MCF 10A (cell line): ENCODE data around the gene GRIK3. TPM values are rescaled to one million over a fixed set of nuclear protein-coding genes. Genes with fewer than 3 reads are reported as not detected.

ENCODE experiments used
- BruUV-seq: library from RNA; stranded (reverse); fragments of 400-500 nt; replicated peaks from 2 replicates; lab custom pipeline; 2021; lab: Mats Ljungman, UMichigan
- CTCF ChIA-PET: fragments of 300-600 bp; sonication (Branson Sonifier 250); formaldehyde crosslinking; extraction: SDS; loops from one replicate; lab custom pipeline; 2021; ENCODE audit warnings: antibody characterized with exemption, inconsistent platforms; lab: Yijun Ruan, JAX
- POLR2A ChIA-PET: fragments of 300-600, 350-650 bp; sonication (Branson Sonifier 250); formaldehyde crosslinking; extraction: SDS; loops from one replicate; lab custom pipeline; 2020; ENCODE audit warnings: antibody characterized with exemption, inconsistent platforms; lab: Yijun Ruan, JAX
- DNase-seq: peaks from one replicate; pipeline ENCODE4 v3.0.0-alpha.2; 2018; ENCODE audit not compliant: unreplicated experiment
- H3K27ac Mint-ChIP-seq: one replicate; pipeline ENCODE4 v1.8.0; 2022; ENCODE audit warnings: mild to moderate bottlenecking, low read depth, mixed read lengths; ENCODE audit not compliant: unreplicated experiment
- H3K27me3 Mint-ChIP-seq: one replicate; pipeline ENCODE4 v1.8.0; 2022; ENCODE audit warnings: mixed read lengths; ENCODE audit not compliant: insufficient read depth, unreplicated experiment
- H3K36me3 Mint-ChIP-seq: one replicate; pipeline ENCODE4 v1.8.0; 2022; ENCODE audit warnings: mild to moderate bottlenecking, moderate library complexity, mixed read lengths; ENCODE audit not compliant: insufficient read depth, unreplicated experiment
- H3K4me1 Mint-ChIP-seq: one replicate; pipeline ENCODE4 v1.8.0; 2022; ENCODE audit warnings: mixed read lengths; ENCODE audit not compliant: insufficient read depth, unreplicated experiment
- H3K4me3 Mint-ChIP-seq: one replicate; pipeline ENCODE4 v1.8.0; 2022; ENCODE audit warnings: mild to moderate bottlenecking, moderate library complexity, mixed read lengths; ENCODE audit not compliant: unreplicated experiment
- H3K9me3 Mint-ChIP-seq: one replicate; pipeline ENCODE4 v1.8.0; 2022; ENCODE audit warnings: mixed read lengths; ENCODE audit not compliant: unreplicated experiment
- CTCF ChIP-seq: fragments of 200-600 bp; IDR thresholded peaks from one replicate; pipeline ENCODE4 v1.8.0; 2022; ENCODE audit warnings: antibody characterized with exemption, mild to moderate bottlenecking; ENCODE audit not compliant: unreplicated experiment
- intact Hi-C: fragments of 100-400 bp; cut with micrococcal nuclease; formaldehyde crosslinking; loops from 2 replicates; pipeline ENCODE4 v1.14.1; 2022
- total RNA-seq: library from RNA; stranded (reverse); gene quantifications from 2 replicates; pipeline ENCODE4 v1.2.3, GENCODE V29; 2022

Gene GRIK3
- total RNA-seq, 1 experiment from 2014 or later: not detected

GRCh38 chr1:36858981-36859380 lies 175.3 kb downstream of the GRIK3 start:
- intact Hi-C loops: no loop called here
- no TSS peak for BruUV-seq
- Mint-ChIP-seq H3K9me3 (no peaks in the 10 kb centered on the region), H3K27me3 (peaks cover 23% of the 10 kb centered on the region), H3K27ac (no peak overlapping the region), H3K4me3 (no peak overlapping the region), H3K36me3 (no peaks in the 10 kb centered on the region), H3K4me1 (no peaks in the 10 kb centered on the region)
- POLR2A ChIA-PET: no interaction called here
- DNase-seq: no peak
- CTCF ChIA-PET: no interaction called here
- TF ChIP-seq CTCF: no peak

GRCh38 chr1:36858553-36858952 lies 175.8 kb downstream of the GRIK3 start:
- intact Hi-C loops: no loop called here
- POLR2A ChIA-PET: no interaction called here
- CTCF ChIA-PET: no interaction called here
- DNase-seq: no peak
- no peak for TF ChIP-seq CTCF
- Mint-ChIP-seq H3K27me3 (peaks cover 27% of the 10 kb centered on the region), H3K4me1 (no peaks in the 10 kb centered on the region), H3K36me3 (no peaks in the 10 kb centered on the region), H3K4me3 (no peak overlapping the region), H3K27ac (no peak overlapping the region), H3K9me3 (no peaks in the 10 kb centered on the region)
- BruUV-seq: no TSS peak

- Mint-ChIP-seq H3K27me3 (peaks cover 32% of the 10 kb centered on the region), H3K27ac (no peak overlapping the region), H3K36me3 (no peaks in the 10 kb centered on the region), H3K4me1 (no peaks in the 10 kb centered on the region), H3K9me3 (no peaks in the 10 kb centered on the region), H3K4me3 (no peak overlapping the region)
- CTCF ChIA-PET: interaction anchor here (0.7 kb wide), 1 partner anchor 468 kb away, joined by 3 read pairs; no protein-coding TSS in a partner anchor
- no TSS peak for BruUV-seq
- DNase-seq: no peak
- TF ChIP-seq CTCF: no peak
- intact Hi-C loops: no loop called here
- POLR2A ChIA-PET: interaction anchor here (0.6 kb wide), 1 partner anchor 58 kb away, joined by 4 read pairs; no protein-coding TSS in a partner anchor
Measured at GRCh38 chr1:36857754-36858153, 176.6 kb downstream of the GRIK3 start.

GRCh38 chr1:36855699-36856494 lies 178.4 kb downstream of the GRIK3 start:
- BruUV-seq: no TSS peak
- H3K4me1 Mint-ChIP-seq: no peaks in the 10 kb centered on the region
- no peak for DNase-seq
- intact Hi-C loops: no loop called here
- CTCF ChIA-PET: no interaction called here
- no peak overlapping the region for H3K4me3 Mint-ChIP-seq
- no peak overlapping the region for H3K27ac Mint-ChIP-seq
- no peaks in the 10 kb centered on the region for H3K36me3 Mint-ChIP-seq
- H3K27me3 Mint-ChIP-seq: peaks cover 50% of the 10 kb centered on the region
- no peaks in the 10 kb centered on the region for H3K9me3 Mint-ChIP-seq
- TF ChIP-seq CTCF: no peak
- POLR2A ChIA-PET: no interaction called here
